H9 (cell line): ENCODE measurements around the gene LRRC8B. TPM values are rescaled to one million over a fixed set of nuclear protein-coding genes. Genes with fewer than 3 reads are reported as not detected.

Experiments used
- DNase-seq: peaks from one replicate; pipeline ENCODE4 v3.0.0-alpha.2; 2017
- H2AFZ ChIP-seq: one replicate; pipeline ENCODE4 v1.6.1; 2013; ENCODE audit warnings: mild to moderate bottlenecking, low read length, control low read depth, moderate library complexity
- H2AK5ac ChIP-seq: 2 replicates; pipeline ENCODE4 v1.6.1; 2013; ENCODE audit warnings: low read length, control low read depth, mixed read lengths; ENCODE audit not compliant: insufficient read length
- H2BK120ac ChIP-seq: one replicate; pipeline ENCODE4 v1.6.1; 2013; ENCODE audit warnings: low read depth, mild to moderate bottlenecking, low read length, control low read depth, inconsistent platforms; ENCODE audit not compliant: poor library complexity, severe bottlenecking
- H2BK12ac ChIP-seq: 2 replicates; pipeline ENCODE4 v1.6.1; 2013; ENCODE audit warnings: low read length, control low read depth, mixed read lengths, low read depth; ENCODE audit not compliant: insufficient read length
- H2BK15ac ChIP-seq: 2 replicates; pipeline ENCODE4 v1.6.1; 2013; ENCODE audit warnings: low read depth, low read length, control low read depth
- H2BK20ac ChIP-seq: one replicate; pipeline ENCODE4 v1.6.1; 2013; ENCODE audit warnings: low read depth, mild to moderate bottlenecking, low read length, control low read depth, inconsistent platforms; ENCODE audit not compliant: poor library complexity, severe bottlenecking
- H2BK5ac ChIP-seq: 2 replicates; pipeline ENCODE4 v1.6.1; 2013; ENCODE audit warnings: low read length, control low read depth, mixed read lengths; ENCODE audit not compliant: insufficient read length
- H3K14ac ChIP-seq: 2 replicates; pipeline ENCODE4 v1.6.1; 2013; ENCODE audit warnings: low read length, control low read depth; ENCODE audit not compliant: insufficient read depth
- H3K18ac ChIP-seq: 2 replicates; pipeline ENCODE4 v1.6.1; 2013; ENCODE audit warnings: low read depth, mild to moderate bottlenecking, mixed read lengths, low read length, control low read depth; ENCODE audit not compliant: insufficient read length
- H3K23ac ChIP-seq: 2 replicates; pipeline ENCODE4 v1.6.1; 2013; ENCODE audit warnings: low read length, control low read depth, mixed read lengths, low read depth; ENCODE audit not compliant: insufficient read length
- H3K23me2 ChIP-seq: 2 replicates; pipeline ENCODE4 v1.6.1; 2013; ENCODE audit warnings: low read depth, mild to moderate bottlenecking, mixed read lengths, low read length, control low read depth; ENCODE audit not compliant: insufficient read length, poor library complexity, severe bottlenecking
- H3K27ac ChIP-seq: 2 replicates; pipeline ENCODE4 v1.5.1; 2013; ENCODE audit warnings: low read length, control low read depth, mixed read lengths, low read depth; ENCODE audit not compliant: insufficient read length
- H3K27me3 ChIP-seq: 2 replicates; pipeline ENCODE4 v1.6.1; 2013; ENCODE audit warnings: low read length, control low read depth, inconsistent platforms; ENCODE audit not compliant: insufficient read depth
- H3K4ac ChIP-seq: 2 replicates; pipeline ENCODE4 v1.6.1; 2013; ENCODE audit warnings: low read depth, mild to moderate bottlenecking, control low read depth, inconsistent platforms, low read length, moderate library complexity
- H3K4me1 ChIP-seq: 2 replicates; pipeline ENCODE4 v1.6.1; 2013; ENCODE audit warnings: low read length, control low read depth, inconsistent platforms; ENCODE audit not compliant: insufficient read depth
- H3K4me2 ChIP-seq: 2 replicates; pipeline ENCODE4 v1.6.1; 2013; ENCODE audit warnings: low read length, control low read depth, mixed read lengths; ENCODE audit not compliant: insufficient read length, insufficient read depth
- H3K56ac ChIP-seq: 2 replicates; pipeline ENCODE4 v1.6.1; 2013; ENCODE audit warnings: low read depth, mild to moderate bottlenecking, mixed read lengths, low read length, control low read depth; ENCODE audit not compliant: insufficient read length
- H3K79me1 ChIP-seq: 2 replicates; pipeline ENCODE4 v1.6.1; 2013; ENCODE audit warnings: low read depth, mild to moderate bottlenecking, moderate library complexity, low read length, control low read depth, inconsistent platforms; ENCODE audit not compliant: insufficient read depth, poor library complexity, severe bottlenecking
- H3K79me2 ChIP-seq: 2 replicates; pipeline ENCODE4 v1.6.1; 2013; ENCODE audit warnings: low read length, control low read depth, inconsistent platforms; ENCODE audit not compliant: insufficient read depth
- H3K9ac ChIP-seq: 2 replicates; pipeline ENCODE4 v1.6.1; 2013; ENCODE audit warnings: low read length, control low read depth, mixed read lengths; ENCODE audit not compliant: insufficient read length; ENCODE audit errors: extremely low read depth
- H3K9me3 ChIP-seq: one replicate; pipeline ENCODE4 v1.6.1; 2013; ENCODE audit warnings: low read depth, low read length, inconsistent platforms; ENCODE audit not compliant: control insufficient read depth
- H3T11ph ChIP-seq: one replicate; pipeline ENCODE4 v1.6.1; 2013; ENCODE audit warnings: mild to moderate bottlenecking, low read length, control low read depth, inconsistent platforms
- H4K20me1 ChIP-seq: one replicate; pipeline ENCODE4 v1.6.1; 2013; ENCODE audit not compliant: control insufficient read depth, insufficient read length, insufficient read depth
- H4K5ac ChIP-seq: 2 replicates; pipeline ENCODE4 v1.6.1; 2013; ENCODE audit warnings: low read depth, mild to moderate bottlenecking, mixed read lengths, low read length, control low read depth; ENCODE audit not compliant: insufficient read length
- H4K8ac ChIP-seq: replicated peaks from 2 replicates; pipeline ENCODE4 v1.6.1; 2013; ENCODE audit warnings: low read length, control low read depth, mixed read lengths, low read depth; ENCODE audit not compliant: insufficient read length
- H4K91ac ChIP-seq: 2 replicates; pipeline ENCODE4 v1.6.1; 2013; ENCODE audit warnings: low read depth, mild to moderate bottlenecking, moderate library complexity, mixed read lengths, low read length, control low read depth; ENCODE audit not compliant: insufficient read length
- H3K27ac Mint-ChIP-seq, 3 experiments: 2 replicates in 2 of 3; 3 replicates in 1 of 3; pipeline ENCODE4 v1.8.0; 2020 to 2021; ENCODE audit warnings: mixed read lengths in 3 of 3, mild to moderate bottlenecking in 1 of 3, moderate library complexity in 1 of 3
- H3K27me3 Mint-ChIP-seq: 2 replicates; pipeline ENCODE4 v1.8.0; 2021; ENCODE audit warnings: low read depth, mild to moderate bottlenecking, moderate library complexity, mixed read lengths
- H3K36me3 Mint-ChIP-seq, 3 experiments: 2 replicates in 2 of 3; 3 replicates in 1 of 3; pipeline ENCODE4 v1.8.0; 2020 to 2021; ENCODE audit warnings: low read depth in 3 of 3, mixed read lengths in 3 of 3; ENCODE audit not compliant: insufficient read depth in 1 of 3
- H3K4me1 Mint-ChIP-seq, 2 experiments: 2 replicates each; pipeline ENCODE4 v1.8.0; 2020; ENCODE audit warnings: mixed read lengths in 2 of 2
- H3K4me3 Mint-ChIP-seq, 2 experiments: 2 replicates in 1 of 2; 3 replicates in 1 of 2; pipeline ENCODE4 v1.8.0; 2020 to 2021; ENCODE audit warnings: mild to moderate bottlenecking in 2 of 2, mixed read lengths in 2 of 2, moderate library complexity in 1 of 2
- H3K9me3 Mint-ChIP-seq, 2 experiments: 2 replicates in 1 of 2; 3 replicates in 1 of 2; pipeline ENCODE4 v1.8.0; 2020; ENCODE audit warnings: mild to moderate bottlenecking in 2 of 2, mixed read lengths in 2 of 2, moderate library complexity in 1 of 2
- CTCF ChIP-seq: fragments of 200-600 bp; sonication (generic); conservative IDR thresholded peaks from 3 replicates; pipeline ENCODE4 v1.8.0; 2021; ENCODE audit warnings: antibody characterized with exemption, mild to moderate bottlenecking
- WGBS: extraction: QIAGEN DNeasy Blood & Tissue Kit; methylation state at CpG from one replicate; pipeline ENCODE4 v1.1.7; 2013; ENCODE audit warnings: missing lambda C conversion rate, low lambda C conversion rate, mixed read lengths; ENCODE audit not compliant: insufficient read length; ENCODE audit errors: extremely low coverage; 5-methylcytosine and 5-hydroxymethylcytosine counted together
- total RNA-seq: library from RNA; stranded (reverse); gene quantifications from 2 replicates; pipeline ENCODE4 v1.2.1, GENCODE V29; 2021

The LRRC8B gene
- total RNA-seq, 1 experiment from 2014 or later = 33.2 TPM

- H3K27me3 Mint-ChIP-seq = 0 out of 2 replicates have a peak, but pooled peaks cover 2% of the 10 kb centered on the region
- H2AFZ ChIP-seq = no peak overlapping the region
- H2AK5ac ChIP-seq = no peak overlapping the region
- H3K18ac ChIP-seq = no peak overlapping the region
- no peak overlapping the region for H3K27ac Mint-ChIP-seq
- no CpG with 5 or more reads among the region's 1 CpG for WGBS
- H3K9ac ChIP-seq = no peak overlapping the region
- no peaks in the 10 kb centered on the region for H3K9me3 ChIP-seq
- no peak overlapping the region for H3K4me2 ChIP-seq
- H3K23me2 ChIP-seq = peaks cover 8% of the 10 kb centered on the region
- H4K20me1 ChIP-seq = no peaks in the 10 kb centered on the region
- no peak overlapping the region for H2BK5ac ChIP-seq
- H3K79me1 ChIP-seq = no peaks in the 10 kb centered on the region
- no peak overlapping the region for H3T11ph ChIP-seq
- no peak overlapping the region for H2BK20ac ChIP-seq
- peaks cover 45 to 48% of the 10 kb centered on the region in 2 experiments for H3K4me1 Mint-ChIP-seq
- no peak overlapping the region for H3K14ac ChIP-seq
- no peak overlapping the region for H2BK15ac ChIP-seq
- no peak for DNase-seq
- peaks cover 1 to 7% of the 10 kb centered on the region in 2 experiments; a peak in 2 of 5 replicates for H3K9me3 Mint-ChIP-seq
- no peak overlapping the region for H2BK12ac ChIP-seq
- no peak overlapping the region for H2BK120ac ChIP-seq
- H3K27ac ChIP-seq = no peak overlapping the region
- no peak overlapping the region for H4K5ac ChIP-seq
- no peak overlapping the region for H3K4me3 Mint-ChIP-seq
- TF ChIP-seq CTCF = no peak
- no peak overlapping the region for H3K4ac ChIP-seq
- H3K27me3 ChIP-seq = no peaks in the 10 kb centered on the region
- H3K23ac ChIP-seq = no peak overlapping the region
- H3K36me3 Mint-ChIP-seq = peaks cover 12 to 14% (median 13%) of the 10 kb centered on the region in 3 experiments
- no peak overlapping the region for H4K91ac ChIP-seq
- peaks cover 16% of the 10 kb centered on the region; the same call in 1 of the 2 replicates for H3K79me2 ChIP-seq
- H4K8ac ChIP-seq = no peak overlapping the region
- peaks cover 10% of the 10 kb centered on the region; the same call in 1 of the 2 replicates for H3K4me1 ChIP-seq
- no peak overlapping the region for H3K56ac ChIP-seq
These were observed 2.6 kb downstream of the LRRC8B start for GRCh38 chr1:89527256-89527655.
